Esophagus squamous epithelium (tissue), 5 donors: ENCODE data around the gene ARRDC5. TPM values are rescaled to one million over a fixed set of nuclear protein-coding genes. Genes with fewer than 3 reads are reported as not detected.
"Not testable (repeated sequence)": the region's sequence is repeated elsewhere in the genome, so short reads cannot be mapped to it uniquely, and the experiment has no call there.

Source experiments
- DNase-seq: peaks from one replicate; lab custom pipeline; 2025; lab: John Stamatoyannopoulos, UW
- H3K27ac ChIP-seq, 4 donors: fragments of 200-600 bp; sonication (generic); one replicate each; pipeline ENCODE4 v1.5.1; 2016 to 2019; ENCODE audit warnings: mild to moderate bottlenecking in 1 of 4
- H3K27me3 ChIP-seq, 4 donors: fragments of 200-600 bp; sonication (generic); 1 replicate in 3 of 4; 2 replicates in 1 of 4; pipeline versions ENCODE4 v1.5.1 to v1.6.0; 2017 to 2021; ENCODE audit warnings: antibody characterized with exemption in 1 of 4
- H3K36me3 ChIP-seq, 3 donors: fragments of 200-600 bp; sonication (generic); one replicate each; pipeline ENCODE4 v1.5.1; 2016 to 2019
- H3K4me1 ChIP-seq, 3 donors: fragments of 200-600 bp; sonication (generic); one replicate each; pipeline ENCODE4 v1.5.1; 2017 to 2019
- H3K4me3 ChIP-seq, 4 donors: fragments of 200-600 bp; sonication (generic); 1 replicate in 3 of 4; 2 replicates in 1 of 4; pipeline ENCODE4 v1.5.1; 2016 to 2019; ENCODE audit warnings: mild to moderate bottlenecking in 2 of 4, moderate library complexity in 1 of 4
- H3K9me3 ChIP-seq, 3 donors: fragments of 200-600 bp; sonication (generic); one replicate each; pipeline ENCODE4 v1.5.1; 2016 to 2019
- POLR2A ChIP-seq, 4 donors: fragments of 450-650 bp; IDR thresholded peaks; one replicate each; pipeline ENCODE4 v1.6.1; 2017; ENCODE audit warnings: antibody characterized with exemption in 4 of 4, mild to moderate bottlenecking in 4 of 4, moderate library complexity in 3 of 4
- WGBS, 2 donors: methylation state at CpG; one replicate each; pipeline ENCODE4 v1.1.5; 2018; 5-methylcytosine and 5-hydroxymethylcytosine counted together
- intact Hi-C: fragments of 100-400 bp; cut with DNase I; formaldehyde crosslinking; loops from one replicate; pipeline ENCODE4 v1.15.0; 2022
- small RNA-seq, 4 donors: library from RNA; depleted of rRNA; stranded (forward); fragments of <200 nt; gene quantifications; one replicate each; pipeline ENCODE3, GENCODE V24; 2016
- total RNA-seq, 4 donors: library from RNA; depleted of rRNA; stranded (reverse); fragments of >200 nt; gene quantifications; one replicate each; pipeline ENCODE4 v1.1.0, GENCODE V29; 2016
- TF ChIP-seq, protein P1 (sequence below), 6 experiments: fragments of 450-650 bp in 4 of 6; fragments of 200-600 bp in 2 of 6; sonication (generic) in 2 of 6; IDR thresholded peaks; one replicate each; pipeline ENCODE4 v1.5.1; 2016 to 2019; ENCODE audit warnings: antibody characterized with exemption in 6 of 6, mild to moderate bottlenecking in 4 of 6, moderate library complexity in 4 of 6
- donor health status: DM: yes; HTN: yes; CAD: no.

Gene ARRDC5
- total RNA-seq, 4 donors from 2014 or later = 0.38 to 0.62 TPM; not detected in 2

DNA sequence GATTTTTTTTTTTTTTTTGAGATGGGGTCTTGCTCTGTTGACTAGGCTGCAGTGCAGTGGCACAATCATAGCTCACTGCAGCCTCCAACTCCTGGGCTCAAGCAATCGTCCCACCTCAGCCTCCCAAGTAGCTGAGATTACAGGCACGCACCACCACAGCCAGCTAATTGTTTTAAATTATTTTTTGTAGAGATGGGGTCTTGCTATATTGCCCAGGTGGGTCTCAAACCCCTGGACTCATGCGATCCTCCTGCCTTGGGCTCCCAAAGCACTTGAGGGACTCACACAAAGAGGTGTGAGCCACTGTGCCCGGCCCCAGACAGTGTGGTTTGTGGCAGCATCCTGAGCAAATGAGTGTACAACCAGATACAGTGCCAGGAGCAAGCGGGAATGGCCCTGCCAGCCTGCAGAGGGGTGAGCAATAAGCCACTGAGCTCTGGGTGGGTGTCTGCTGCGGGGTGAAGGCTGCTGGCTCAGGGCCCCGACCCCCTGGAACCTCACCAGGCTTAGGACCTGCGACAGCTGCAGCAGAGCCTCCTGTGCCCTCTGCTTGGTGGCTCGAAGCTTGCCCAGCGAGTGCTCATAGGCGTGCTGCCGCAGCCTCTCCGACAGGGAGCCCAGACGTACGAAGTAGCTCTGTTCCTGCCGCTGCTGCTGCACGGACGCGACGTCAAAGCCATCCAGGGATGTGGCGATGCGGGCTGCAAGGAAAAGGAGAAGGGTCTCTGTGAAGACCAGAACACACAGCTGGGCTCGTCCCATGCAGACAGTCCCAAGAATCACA lies 55.3 kb downstream of the ARRDC5 start:
- no peak overlapping the region for H3K27ac ChIP-seq

DNA sequence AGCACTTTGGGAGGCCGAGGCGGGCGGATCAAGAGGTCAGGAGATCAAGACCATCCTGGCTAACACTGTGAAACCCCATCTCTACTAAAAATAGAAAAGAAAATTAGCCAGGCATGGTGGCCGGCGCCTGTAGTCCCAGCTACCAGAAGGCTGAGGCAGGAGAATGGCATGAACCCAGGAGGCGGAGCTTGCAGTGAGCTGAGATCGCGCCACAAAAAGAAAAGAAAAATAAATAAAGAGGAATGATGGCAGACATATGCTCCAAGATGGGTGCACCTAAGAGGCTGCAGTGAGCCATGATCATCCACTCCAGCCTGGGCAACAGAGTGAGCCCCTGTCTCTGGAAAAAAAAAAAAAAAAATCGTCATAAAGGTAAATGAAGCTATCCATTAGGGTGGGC lies 56.7 kb downstream of the ARRDC5 start:
- peak overlapping the region in 2 of 4 donors; percentile 38 to 61 for H3K27ac ChIP-seq
- H3K4me1 ChIP-seq, H3K27me3 ChIP-seq, H3K9me3 ChIP-seq, H3K4me3 ChIP-seq, DNase-seq, intact Hi-C loops: not testable (repeated sequence)
- peaks cover 16 to 99% (median 50%) of the 10 kb centered on the region in 3 donors for H3K36me3 ChIP-seq
- WGBS, 2 donors = 60 to 68% methylated on average over 4 to 8 of the region's 9 CpGs

More for the DNA sequence above, 55.3 kb downstream of the ARRDC5 start:
- H3K4me3 ChIP-seq = no peak overlapping the region
- H3K9me3 ChIP-seq = no peaks in the 10 kb centered on the region
- intact Hi-C loops = no loop called here
- TF ChIP-seq, protein P1, sequence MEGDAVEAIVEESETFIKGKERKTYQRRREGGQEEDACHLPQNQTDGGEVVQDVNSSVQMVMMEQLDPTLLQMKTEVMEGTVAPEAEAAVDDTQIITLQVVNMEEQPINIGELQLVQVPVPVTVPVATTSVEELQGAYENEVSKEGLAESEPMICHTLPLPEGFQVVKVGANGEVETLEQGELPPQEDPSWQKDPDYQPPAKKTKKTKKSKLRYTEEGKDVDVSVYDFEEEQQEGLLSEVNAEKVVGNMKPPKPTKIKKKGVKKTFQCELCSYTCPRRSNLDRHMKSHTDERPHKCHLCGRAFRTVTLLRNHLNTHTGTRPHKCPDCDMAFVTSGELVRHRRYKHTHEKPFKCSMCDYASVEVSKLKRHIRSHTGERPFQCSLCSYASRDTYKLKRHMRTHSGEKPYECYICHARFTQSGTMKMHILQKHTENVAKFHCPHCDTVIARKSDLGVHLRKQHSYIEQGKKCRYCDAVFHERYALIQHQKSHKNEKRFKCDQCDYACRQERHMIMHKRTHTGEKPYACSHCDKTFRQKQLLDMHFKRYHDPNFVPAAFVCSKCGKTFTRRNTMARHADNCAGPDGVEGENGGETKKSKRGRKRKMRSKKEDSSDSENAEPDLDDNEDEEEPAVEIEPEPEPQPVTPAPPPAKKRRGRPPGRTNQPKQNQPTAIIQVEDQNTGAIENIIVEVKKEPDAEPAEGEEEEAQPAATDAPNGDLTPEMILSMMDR (IDR thresholded peaks at IDR 0.05) = no peak
- TF ChIP-seq POLR2A (IDR thresholded peaks at IDR 0.05) = no peak
- H3K27me3 ChIP-seq = no peaks in the 10 kb centered on the region
- 88 to 97% methylated on average over 4 to 19 of the region's 23 CpGs for WGBS, 2 donors
- no peak for DNase-seq
- peaks cover 0 to 7% (median 0%) of the 10 kb centered on the region in 3 donors for H3K4me1 ChIP-seq
- peaks cover 16 to 100% (median 47%) of the 10 kb centered on the region in 3 donors for H3K36me3 ChIP-seq

DNA sequence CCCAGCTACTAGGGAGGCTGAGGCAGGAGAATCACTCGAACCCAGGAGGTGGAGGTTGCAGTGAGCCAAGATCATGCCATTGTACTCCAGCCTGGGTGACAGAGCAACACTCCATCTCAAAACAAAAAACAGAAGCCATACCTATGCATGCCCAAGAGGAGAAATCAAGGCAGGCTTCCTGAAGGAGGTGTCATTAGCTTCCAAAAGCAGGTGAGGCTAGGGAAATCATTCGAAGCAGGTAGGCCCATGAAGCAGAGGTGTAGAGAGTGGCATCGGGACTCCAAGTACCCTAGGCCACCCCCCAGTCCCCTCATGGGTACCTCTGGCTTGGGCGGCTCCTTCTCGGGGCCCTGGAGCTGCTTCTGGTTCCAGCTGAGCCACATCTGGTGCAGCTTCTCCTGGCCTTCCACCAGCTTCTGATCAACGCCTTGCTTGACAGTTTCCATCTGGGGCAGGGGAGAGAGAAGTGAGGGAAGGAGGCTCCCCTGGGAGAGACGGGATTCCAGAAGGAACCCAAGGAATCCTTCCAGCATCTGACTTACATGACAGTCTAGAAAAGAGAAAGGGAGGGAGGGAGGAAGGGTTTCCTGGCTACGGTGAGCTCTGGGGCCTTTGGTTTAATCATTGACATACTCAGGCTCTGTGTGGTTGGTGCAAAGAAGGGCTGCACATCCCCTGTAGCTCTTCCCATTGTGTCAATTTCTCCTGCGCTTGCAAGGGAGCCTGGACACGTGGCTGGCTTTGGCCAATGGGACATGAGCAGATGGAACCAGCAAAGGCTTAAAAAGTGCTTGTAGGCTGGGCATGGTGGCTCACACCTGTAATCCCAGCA lies 58.1 kb downstream of the ARRDC5 start:
- peak overlapping the region in 3 of 4 donors; percentile 55 to 80 (median 61) for H3K27ac ChIP-seq
- peaks cover 0 to 7% (median 0%) of the 10 kb centered on the region in 3 donors for H3K4me1 ChIP-seq
- TF ChIP-seq POLR2A (IDR thresholded peaks at IDR 0.05) = no peak
- TF ChIP-seq, protein P1 (IDR thresholded peaks at IDR 0.05) = no peak
- no peaks in the 10 kb centered on the region for H3K9me3 ChIP-seq
- no peak for DNase-seq
- H3K27me3 ChIP-seq = no peaks in the 10 kb centered on the region
- intact Hi-C loops = no loop called here
- H3K36me3 ChIP-seq = peaks cover 16 to 99% (median 43%) of the 10 kb centered on the region in 3 donors
- no peak overlapping the region for H3K4me3 ChIP-seq
- 65 to 77% methylated on average over 9 to 10 of the region's 10 CpGs for WGBS, 2 donors

DNA sequence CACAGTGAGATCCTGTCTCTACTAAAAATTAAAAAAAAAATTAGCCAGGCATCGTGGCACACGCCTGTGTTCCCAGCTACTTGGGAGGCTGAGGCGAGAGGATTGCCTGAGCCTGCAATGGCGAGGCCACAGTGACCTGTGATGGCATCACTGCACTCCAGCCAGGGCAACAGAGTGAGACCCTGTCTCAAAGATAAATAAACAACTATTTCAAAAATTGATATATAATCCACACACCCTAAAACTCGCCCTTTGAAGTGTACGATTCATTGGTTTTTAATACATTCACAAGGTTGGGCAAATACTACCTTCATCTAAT lies 59.1 kb downstream of the ARRDC5 start:
- no peak overlapping the region for H3K27ac ChIP-seq
- no peaks in the 10 kb centered on the region for H3K27me3 ChIP-seq
- intact Hi-C loops = no loop called here
- peaks cover 24 to 99% (median 46%) of the 10 kb centered on the region in 3 donors for H3K36me3 ChIP-seq
- no peak overlapping the region for H3K4me3 ChIP-seq
- peaks cover 0 to 7% (median 0%) of the 10 kb centered on the region in 3 donors for H3K4me1 ChIP-seq
- no peaks in the 10 kb centered on the region for H3K9me3 ChIP-seq
- TF ChIP-seq, protein P1 (IDR thresholded peaks at IDR 0.05) = no peak
- no peak for TF ChIP-seq POLR2A (IDR thresholded peaks at IDR 0.05)
- WGBS, 2 donors = 92 to 95% methylated on average over 6 of the region's 6 CpGs
- DNase-seq = no peak

Small RNAs within 50 kb of the gene (small RNA-seq; reads per million reads assigned to genes)
- gene MIR4747 = 0 reads per million in 4 donors

Other genes with a start within 250 kb of the ARRDC5 start
- 10 to 100 TPM; 33.2 to 52.5 (median 41.5) TPM for gene MYDGF, start 232.6 kb downstream of the ARRDC5 start, total RNA-seq
- 10 to 100 TPM; 32.8 to 51.5 (median 47.7) TPM for gene DPP9, start 179.1 kb downstream of the ARRDC5 start, total RNA-seq
- gene FEM1A, start 111.2 kb downstream of the ARRDC5 start, total RNA-seq = 10 to 100 TPM; 16.8 to 22.7 (median 18.4) TPM
- 10 to 100 TPM in 3 of 4 donors, 1 to 10 TPM in 1; 9.6 to 28.7 (median 16.8) TPM for gene TICAM1, start 71.2 kb downstream of the ARRDC5 start, total RNA-seq
- 100 to 1,000 TPM in 3 of 4 donors, 10 to 100 TPM in 1; 67.3 to 173 (median 147) TPM for gene PLIN3, start 35.2 kb downstream of the ARRDC5 start, total RNA-seq
- 10 to 100 TPM in 3 of 4 donors, 1 to 10 TPM in 1; 3.4 to 21.7 (median 11.5) TPM for gene UHRF1, start 6.6 kb upstream of the ARRDC5 start, total RNA-seq
- 10 to 100 TPM; 14.0 to 39.9 (median 19.5) TPM for gene KDM4B, start 66.2 kb upstream of the ARRDC5 start, total RNA-seq